ENCODE results near the gene KNL1.
"Not testable (repeated sequence)": the region's sequence is repeated elsewhere in the genome, so short reads cannot be mapped to it uniquely, and the experiment has no call there.

The KNL1 gene

GRCh38 chr15:40590667-40591050, 3.4 kb upstream of the KNL1 start:
- DNase-seq = no peak

GRCh38 chr15:40591389-40591788, 2.7 kb upstream of the KNL1 start:
- DNase-seq = no peak

GRCh38 chr15:40593165-40593564, 884 bp upstream of the KNL1 start:
- DNase-seq = no peak

- peak; percentile 56 to 75 for DNase-seq
Observed at GRCh38 chr15:40594429-40594836, 384 bp downstream of the KNL1 start.

- DNase-seq = no peak
Observed at GRCh38 chr15:40595219-40595618, 1.2 kb downstream of the KNL1 start.

- no peak for DNase-seq
Observed at GRCh38 chr15:40595773-40596172, 1.7 kb downstream of the KNL1 start.

- no peak for DNase-seq
Observed at GRCh38 chr15:40597024-40597423, 3.0 kb downstream of the KNL1 start.

GRCh38 chr15:40598126-40598525, 4.1 kb downstream of the KNL1 start:
- DNase-seq = no peak

- no peak for DNase-seq
Observed at GRCh38 chr15:40598672-40599071, 4.6 kb downstream of the KNL1 start.

- DNase-seq = no peak
Observed at GRCh38 chr15:40600956-40601355, 6.9 kb downstream of the KNL1 start.

GRCh38 chr15:40603935-40604334, 9.9 kb downstream of the KNL1 start:
- DNase-seq = no peak

- no peak for DNase-seq
Observed at GRCh38 chr15:40613080-40613479, 19.0 kb downstream of the KNL1 start.

- peak; percentile 36 to 79 for DNase-seq
Observed at GRCh38 chr15:40618023-40618422, 24.0 kb downstream of the KNL1 start.

- DNase-seq = no peak
Observed at GRCh38 chr15:40618906-40619305, 24.9 kb downstream of the KNL1 start.

- no peak for DNase-seq
Observed at GRCh38 chr15:40623361-40623760, 29.3 kb downstream of the KNL1 start.

- DNase-seq = no peak
Observed at GRCh38 chr15:40630313-40630712, 36.3 kb downstream of the KNL1 start.

- DNase-seq = no peak
Observed at GRCh38 chr15:40633178-40633577, 39.1 kb downstream of the KNL1 start.

- DNase-seq = no peak
Observed at GRCh38 chr15:40637221-40637745, 43.2 kb downstream of the KNL1 start.

GRCh38 chr15:40639677-40640076, 45.6 kb downstream of the KNL1 start:
- no peak for DNase-seq

- DNase-seq = no peak
Observed at GRCh38 chr15:40647523-40647922, 53.5 kb downstream of the KNL1 start.

- DNase-seq = no peak
Observed at GRCh38 chr15:40650479-40650878, 56.4 kb downstream of the KNL1 start.

- no peak for DNase-seq
Observed at GRCh38 chr15:40660686-40661085, 66.6 kb downstream of the KNL1 start.

- no peak for DNase-seq
Observed at GRCh38 chr15:40664909-40665308, 70.9 kb downstream of the KNL1 start.

GRCh38 chr15:40676290-40676689, 82.2 kb downstream of the KNL1 start:
- not testable (repeated sequence) for DNase-seq

GRCh38 chr15:40676906-40677305, 82.9 kb downstream of the KNL1 start:
- not testable (repeated sequence) for DNase-seq

GRCh38 chr15:40680151-40680550, 86.1 kb downstream of the KNL1 start:
- DNase-seq = no peak

All from inflammatory macrophage (primary cell).